Gastrocnemius medialis (tissue), 4 donors: ENCODE results near the gene S100A7.

Experiments
- POLR2A ChIP-seq, 2 donors: fragments of 450-650 bp; IDR thresholded peaks; one replicate each; pipeline ENCODE4 v1.6.1; 2017; ENCODE audit warnings: antibody characterized with exemption in 2 of 2, mild to moderate bottlenecking in 2 of 2, moderate library complexity in 2 of 2
- TF ChIP-seq, protein P1 (sequence below), 5 experiments: fragments of 450-650 bp in 3 of 5; fragments of 200-600 bp in 2 of 5; sonication (generic) in 2 of 5; IDR thresholded peaks in 4 of 5; conservative IDR thresholded peaks in 1 of 5; 1 replicate in 4 of 5; 2 replicates in 1 of 5; pipeline ENCODE4 v1.5.1; 2016 to 2019; ENCODE audit warnings: antibody characterized with exemption in 5 of 5, mild to moderate bottlenecking in 3 of 5, moderate library complexity in 3 of 5

DNA sequence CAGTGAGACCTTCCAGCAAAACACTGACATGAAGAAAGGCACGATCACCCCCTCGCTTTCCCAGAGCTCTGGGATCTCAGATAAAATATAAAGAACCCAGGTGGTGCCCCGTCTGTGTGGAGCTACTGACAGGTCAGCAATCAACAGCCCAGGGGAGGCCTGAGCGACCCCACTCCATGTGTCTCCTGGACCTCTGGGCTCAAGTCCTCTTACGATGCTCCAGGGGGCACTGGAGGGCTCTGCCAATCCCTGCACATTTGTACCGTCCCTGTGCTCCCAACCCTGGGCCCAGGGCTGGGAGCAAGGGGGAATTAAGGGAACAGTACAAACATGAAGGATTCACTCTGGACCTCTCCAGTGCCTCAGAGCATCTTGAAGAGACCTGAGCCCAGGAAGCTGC lies 31.7 kb downstream of the S100A7 start:
- TF ChIP-seq, protein P1, sequence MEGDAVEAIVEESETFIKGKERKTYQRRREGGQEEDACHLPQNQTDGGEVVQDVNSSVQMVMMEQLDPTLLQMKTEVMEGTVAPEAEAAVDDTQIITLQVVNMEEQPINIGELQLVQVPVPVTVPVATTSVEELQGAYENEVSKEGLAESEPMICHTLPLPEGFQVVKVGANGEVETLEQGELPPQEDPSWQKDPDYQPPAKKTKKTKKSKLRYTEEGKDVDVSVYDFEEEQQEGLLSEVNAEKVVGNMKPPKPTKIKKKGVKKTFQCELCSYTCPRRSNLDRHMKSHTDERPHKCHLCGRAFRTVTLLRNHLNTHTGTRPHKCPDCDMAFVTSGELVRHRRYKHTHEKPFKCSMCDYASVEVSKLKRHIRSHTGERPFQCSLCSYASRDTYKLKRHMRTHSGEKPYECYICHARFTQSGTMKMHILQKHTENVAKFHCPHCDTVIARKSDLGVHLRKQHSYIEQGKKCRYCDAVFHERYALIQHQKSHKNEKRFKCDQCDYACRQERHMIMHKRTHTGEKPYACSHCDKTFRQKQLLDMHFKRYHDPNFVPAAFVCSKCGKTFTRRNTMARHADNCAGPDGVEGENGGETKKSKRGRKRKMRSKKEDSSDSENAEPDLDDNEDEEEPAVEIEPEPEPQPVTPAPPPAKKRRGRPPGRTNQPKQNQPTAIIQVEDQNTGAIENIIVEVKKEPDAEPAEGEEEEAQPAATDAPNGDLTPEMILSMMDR (IDR thresholded peaks at IDR 0.05 in 4 of 5, conservative IDR thresholded peaks at IDR 0.05 in 1 of 5) = no peak
- TF ChIP-seq POLR2A (IDR thresholded peaks at IDR 0.05) = no peak
